Measurements from ENCODE around the gene TBC1D2B.

- no peak for TF ChIP-seq CTCF (conservative IDR thresholded peaks at IDR 0.05)
- TF ChIP-seq ZFX (IDR thresholded peaks at IDR 0.05), result no peak
Observed at GRCh38 chr15:78035321-78035751, 42.2 kb downstream of the TBC1D2B start.
